Measurements from ENCODE around the gene BCL2L15.

Gene BCL2L15

DNA sequence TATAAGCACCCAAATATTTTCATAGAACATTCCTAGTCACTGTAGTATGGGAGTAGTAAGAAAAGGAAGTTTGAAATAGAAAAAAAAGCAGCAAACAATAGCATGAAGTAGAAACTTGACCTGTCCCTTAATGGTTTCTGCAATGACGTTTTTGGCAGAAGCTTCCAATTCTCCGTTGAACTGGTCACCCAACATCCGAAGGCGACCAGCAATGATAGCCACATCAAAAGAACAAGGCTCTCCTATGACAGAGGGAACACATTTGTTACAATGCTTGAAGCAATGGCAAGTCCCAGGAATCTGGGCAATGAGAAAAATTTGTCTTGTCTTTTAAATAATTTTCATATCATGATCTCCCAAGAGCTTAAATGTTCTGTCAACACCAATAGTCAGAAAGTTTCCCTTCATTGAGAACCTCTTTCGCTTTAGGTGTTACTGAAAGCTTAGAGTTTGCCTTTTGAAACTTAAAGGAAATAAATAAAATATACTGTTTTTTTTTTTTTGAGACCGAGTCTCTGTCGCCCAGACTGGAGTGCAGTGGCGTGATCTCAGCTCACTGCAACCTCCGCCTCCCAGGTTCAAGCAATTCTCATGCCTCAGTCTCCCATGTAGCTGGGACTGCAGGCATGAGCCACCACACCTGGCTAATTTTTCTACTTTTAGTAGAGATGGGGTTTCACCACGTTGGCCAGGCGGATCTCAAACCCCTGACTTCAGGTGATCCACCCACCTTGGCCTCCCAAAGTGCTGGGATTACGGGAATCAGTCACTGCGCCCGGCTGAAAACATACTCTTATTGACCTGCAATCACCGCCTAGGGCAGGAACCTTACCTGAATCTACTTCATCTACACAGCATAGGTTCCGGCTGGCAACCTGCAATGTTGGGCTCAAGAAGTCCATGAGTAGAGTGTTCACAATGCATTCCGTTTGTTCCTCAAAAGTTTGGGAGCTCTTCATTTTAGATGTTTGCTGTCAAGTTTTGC, 672 bp downstream of the BCL2L15 start:
- no peak overlapping the region for H3K4me3 ChIP-seq (ENCODE audit: low read depth, low read length)
- TF ChIP-seq, protein P1, sequence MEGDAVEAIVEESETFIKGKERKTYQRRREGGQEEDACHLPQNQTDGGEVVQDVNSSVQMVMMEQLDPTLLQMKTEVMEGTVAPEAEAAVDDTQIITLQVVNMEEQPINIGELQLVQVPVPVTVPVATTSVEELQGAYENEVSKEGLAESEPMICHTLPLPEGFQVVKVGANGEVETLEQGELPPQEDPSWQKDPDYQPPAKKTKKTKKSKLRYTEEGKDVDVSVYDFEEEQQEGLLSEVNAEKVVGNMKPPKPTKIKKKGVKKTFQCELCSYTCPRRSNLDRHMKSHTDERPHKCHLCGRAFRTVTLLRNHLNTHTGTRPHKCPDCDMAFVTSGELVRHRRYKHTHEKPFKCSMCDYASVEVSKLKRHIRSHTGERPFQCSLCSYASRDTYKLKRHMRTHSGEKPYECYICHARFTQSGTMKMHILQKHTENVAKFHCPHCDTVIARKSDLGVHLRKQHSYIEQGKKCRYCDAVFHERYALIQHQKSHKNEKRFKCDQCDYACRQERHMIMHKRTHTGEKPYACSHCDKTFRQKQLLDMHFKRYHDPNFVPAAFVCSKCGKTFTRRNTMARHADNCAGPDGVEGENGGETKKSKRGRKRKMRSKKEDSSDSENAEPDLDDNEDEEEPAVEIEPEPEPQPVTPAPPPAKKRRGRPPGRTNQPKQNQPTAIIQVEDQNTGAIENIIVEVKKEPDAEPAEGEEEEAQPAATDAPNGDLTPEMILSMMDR (IDR thresholded peaks at IDR 0.05; ENCODE audit: insufficient read depth, low read depth, low read length, missing control alignments): no peak
- no peak for DNase-seq (ENCODE audit: low read depth)

DNA sequence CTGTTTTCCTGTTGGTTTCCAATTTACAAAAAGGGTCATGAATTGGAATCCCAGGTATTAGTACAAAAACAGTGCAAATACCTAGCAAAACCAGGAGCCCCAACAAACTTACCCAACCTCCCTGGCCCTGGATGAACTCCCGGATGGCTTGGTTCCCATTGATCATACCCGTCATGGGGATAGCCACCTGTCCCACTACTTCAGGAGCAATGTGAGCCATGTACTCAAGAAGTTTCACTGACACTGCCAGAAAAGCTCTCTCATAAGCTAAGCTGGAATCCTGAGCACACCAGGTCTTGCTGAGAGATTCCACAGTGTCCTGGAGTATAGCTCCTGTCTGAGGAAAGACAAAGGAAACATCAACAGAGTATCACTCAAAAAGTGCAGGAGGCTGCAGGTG, 5.7 kb downstream of the BCL2L15 start:
- H3K4me3 ChIP-seq (ENCODE audit: low read depth, low read length): no peak overlapping the region
- TF ChIP-seq, protein P1 (IDR thresholded peaks at IDR 0.05; ENCODE audit: insufficient read depth, low read depth, low read length, missing control alignments): no peak

DNA sequence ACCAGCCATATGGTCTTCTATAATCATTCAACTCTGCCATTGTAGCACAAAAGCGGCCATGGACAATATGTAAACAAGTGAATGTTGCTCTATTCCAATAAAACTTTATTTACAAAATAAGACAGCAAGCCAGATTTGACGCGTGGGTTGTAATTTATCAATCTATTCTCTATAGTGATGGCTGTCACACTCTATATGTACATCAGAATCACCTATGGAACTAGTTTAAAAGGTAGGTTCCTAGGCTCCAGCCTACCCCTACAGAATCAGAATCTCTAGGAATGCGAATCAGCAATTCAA, 7.7 kb downstream of the BCL2L15 start:
- H3K4me3 ChIP-seq (ENCODE audit: low read depth, low read length): no peak overlapping the region
- TF ChIP-seq, protein P1 (IDR thresholded peaks at IDR 0.05; ENCODE audit: insufficient read depth, low read depth, low read length, missing control alignments): no peak
- no peak for DNase-seq (ENCODE audit: low read depth)

More for the DNA sequence above, 5.7 kb downstream of the BCL2L15 start:
- DNase-seq (ENCODE audit: low read depth): no peak

DNA sequence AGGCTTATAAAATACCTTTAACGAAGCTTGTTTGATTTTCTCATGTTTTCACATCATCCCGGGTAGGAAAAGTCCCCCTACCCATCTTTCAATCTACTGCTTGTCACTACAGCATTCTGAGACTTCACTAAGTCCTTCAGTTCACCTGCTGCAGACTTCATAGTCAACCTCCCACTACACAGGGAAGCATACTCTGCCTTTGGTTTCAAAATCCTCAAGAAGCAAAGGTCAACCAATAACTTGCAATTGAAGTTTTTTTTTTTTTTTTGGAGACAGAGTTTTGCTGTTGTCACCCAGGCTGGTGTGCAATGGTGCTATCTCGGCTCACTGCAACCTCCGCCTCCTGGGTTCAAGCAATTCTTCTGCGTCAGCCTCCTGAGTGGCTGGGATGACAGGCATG, 11.2 kb downstream of the BCL2L15 start:
- TF ChIP-seq, protein P1 (IDR thresholded peaks at IDR 0.05; ENCODE audit: insufficient read depth, low read depth, low read length, missing control alignments): no peak
- H3K4me3 ChIP-seq (ENCODE audit: low read depth, low read length): no peak overlapping the region
- no peak for DNase-seq (ENCODE audit: low read depth)

- TF ChIP-seq, protein P1 (IDR thresholded peaks at IDR 0.05; ENCODE audit: insufficient read depth, low read depth, low read length, missing control alignments): no peak
- H3K4me3 ChIP-seq (ENCODE audit: low read depth, low read length): no peak overlapping the region
- no peak for DNase-seq (ENCODE audit: low read depth)
Measured at GRCh38 chr1:113875714-113876113, 11.7 kb downstream of the BCL2L15 start.

GRCh38 chr1:113874012-113874879, 13.1 kb downstream of the BCL2L15 start:
- DNase-seq (ENCODE audit: low read depth): peak; percentile 76
- TF ChIP-seq, protein P1 (IDR thresholded peaks at IDR 0.05; ENCODE audit: insufficient read depth, low read depth, low read length, missing control alignments): peak; percentile 60
- H3K4me3 ChIP-seq (ENCODE audit: low read depth, low read length): peak overlapping the region; percentile 22; the same call in 1 of the 2 replicates
